Measurements from ENCODE around the gene FHOD1.

Gene FHOD1

GRCh38 chr16:67238806-67239470 is 8.3 kb downstream of the FHOD1 start:
- no peak for TF ChIP-seq CTCF (IDR thresholded peaks at IDR 0.05; ENCODE audit: borderline replicate concordance, insufficient read depth, low read depth, low read length)
- no peak overlapping the region for H3K4me3 ChIP-seq (ENCODE audit: low read depth, low read length)

- H3K4me3 ChIP-seq (ENCODE audit: low read depth, low read length) = no peak overlapping the region
- no peak for TF ChIP-seq CTCF (IDR thresholded peaks at IDR 0.05; ENCODE audit: borderline replicate concordance, insufficient read depth, low read depth, low read length)
Observed at GRCh38 chr16:67238278-67238575, 9.1 kb downstream of the FHOD1 start.

- H3K4me3 ChIP-seq (ENCODE audit: low read depth, low read length) = no peak overlapping the region
Observed at GRCh38 chr16:67237396-67238277, 9.6 kb downstream of the FHOD1 start.

GRCh38 chr16:67236563-67237395 is 10.5 kb downstream of the FHOD1 start:
- TF ChIP-seq CTCF (IDR thresholded peaks at IDR 0.05; ENCODE audit: borderline replicate concordance, insufficient read depth, low read depth, low read length) = no peak
- H3K4me3 ChIP-seq (ENCODE audit: low read depth, low read length) = no peak overlapping the region

More at GRCh38 chr16:67237396-67238277, 9.6 kb downstream of the FHOD1 start:
- no peak for TF ChIP-seq CTCF (IDR thresholded peaks at IDR 0.05; ENCODE audit: borderline replicate concordance, insufficient read depth, low read depth, low read length)

GRCh38 chr16:67235816-67236562 is 11.3 kb downstream of the FHOD1 start:
- no peak for TF ChIP-seq CTCF (IDR thresholded peaks at IDR 0.05; ENCODE audit: borderline replicate concordance, insufficient read depth, low read depth, low read length)
- H3K4me3 ChIP-seq (ENCODE audit: low read depth, low read length) = no peak overlapping the region

- no peak for TF ChIP-seq CTCF (IDR thresholded peaks at IDR 0.05; ENCODE audit: borderline replicate concordance, insufficient read depth, low read depth, low read length)
- H3K4me3 ChIP-seq (ENCODE audit: low read depth, low read length) = no peak overlapping the region
Observed at GRCh38 chr16:67234180-67234597, 13.1 kb downstream of the FHOD1 start.

All from GM12875 (cell line).